ENCODE data around the gene TUBB1. TPM values are rescaled to one million over a fixed set of nuclear protein-coding genes. Genes with fewer than 3 reads are reported as not detected.

Gene TUBB1
- total RNA-seq, 1 donor from 2014 or later = not detected

GRCh38 chr20:58987790-58988564 is 31.3 kb upstream of the TUBB1 start:
- no peak overlapping the region for H3K4me3 ChIP-seq (ENCODE audit: low read depth, low read length)
- peaks cover 1% of the 10 kb centered on the region for H3K36me3 ChIP-seq (ENCODE audit: control insufficient read depth, insufficient read depth, low read length)
- H3K27me3 ChIP-seq (ENCODE audit: control insufficient read depth, insufficient read depth, low read length) = no peaks in the 10 kb centered on the region
- TF ChIP-seq CTCF (IDR thresholded peaks at IDR 0.05; ENCODE audit: insufficient read depth, low read length, poor library complexity, severe bottlenecking) = no peak
- DNase-seq (ENCODE audit: low read depth) = no peak

- no peak overlapping the region for H3K4me3 ChIP-seq (ENCODE audit: low read depth, low read length)
- no peak for TF ChIP-seq CTCF (IDR thresholded peaks at IDR 0.05; ENCODE audit: insufficient read depth, low read length, poor library complexity, severe bottlenecking)
- peaks cover 1% of the 10 kb centered on the region for H3K36me3 ChIP-seq (ENCODE audit: control insufficient read depth, insufficient read depth, low read length)
- DNase-seq (ENCODE audit: low read depth) = no peak
- H3K27me3 ChIP-seq (ENCODE audit: control insufficient read depth, insufficient read depth, low read length) = no peaks in the 10 kb centered on the region
Measured at GRCh38 chr20:58988565-58988882, 30.7 kb upstream of the TUBB1 start.

GRCh38 chr20:58989196-58989595 is 30.0 kb upstream of the TUBB1 start:
- no peak for DNase-seq (ENCODE audit: low read depth)
- Histone ChIP-seq H3K36me3 (ENCODE audit: control insufficient read depth, insufficient read depth, low read length) (peaks cover 1% of the 10 kb centered on the region), H3K27me3 (ENCODE audit: control insufficient read depth, insufficient read depth, low read length) (no peaks in the 10 kb centered on the region), H3K4me3 (ENCODE audit: low read depth, low read length) (no peak overlapping the region)
- no peak for TF ChIP-seq CTCF (IDR thresholded peaks at IDR 0.05; ENCODE audit: insufficient read depth, low read length, poor library complexity, severe bottlenecking)

- no peak for TF ChIP-seq CTCF (IDR thresholded peaks at IDR 0.05; ENCODE audit: insufficient read depth, low read length, poor library complexity, severe bottlenecking)
- Histone ChIP-seq H3K27me3 (ENCODE audit: control insufficient read depth, insufficient read depth, low read length) (no peaks in the 10 kb centered on the region), H3K4me3 (ENCODE audit: low read depth, low read length) (no peak overlapping the region), H3K36me3 (ENCODE audit: control insufficient read depth, insufficient read depth, low read length) (peaks cover 1% of the 10 kb centered on the region)
- no peak for DNase-seq (ENCODE audit: low read depth)
Measured at GRCh38 chr20:58990651-58991445, 28.4 kb upstream of the TUBB1 start.

- Histone ChIP-seq H3K4me3 (ENCODE audit: low read depth, low read length) (no peak overlapping the region), H3K36me3 (ENCODE audit: control insufficient read depth, insufficient read depth, low read length) (peaks cover 2% of the 10 kb centered on the region), H3K27me3 (ENCODE audit: control insufficient read depth, insufficient read depth, low read length) (no peaks in the 10 kb centered on the region)
- no peak for TF ChIP-seq CTCF (IDR thresholded peaks at IDR 0.05; ENCODE audit: insufficient read depth, low read length, poor library complexity, severe bottlenecking)
- DNase-seq (ENCODE audit: low read depth) = no peak
Measured at GRCh38 chr20:58991715-58992114, 27.5 kb upstream of the TUBB1 start.

All from kidney epithelial cell (primary cell).